ENCODE results near the gene ASAP3. TPM values are rescaled to one million over a fixed set of nuclear protein-coding genes. Genes with fewer than 3 reads are reported as not detected.

Gene ASAP3
- total and polyA plus RNA-seq, 2 of the 4 experiments (the other 2 are of a cell fraction), result 18.6 to 18.8 TPM

DNA sequence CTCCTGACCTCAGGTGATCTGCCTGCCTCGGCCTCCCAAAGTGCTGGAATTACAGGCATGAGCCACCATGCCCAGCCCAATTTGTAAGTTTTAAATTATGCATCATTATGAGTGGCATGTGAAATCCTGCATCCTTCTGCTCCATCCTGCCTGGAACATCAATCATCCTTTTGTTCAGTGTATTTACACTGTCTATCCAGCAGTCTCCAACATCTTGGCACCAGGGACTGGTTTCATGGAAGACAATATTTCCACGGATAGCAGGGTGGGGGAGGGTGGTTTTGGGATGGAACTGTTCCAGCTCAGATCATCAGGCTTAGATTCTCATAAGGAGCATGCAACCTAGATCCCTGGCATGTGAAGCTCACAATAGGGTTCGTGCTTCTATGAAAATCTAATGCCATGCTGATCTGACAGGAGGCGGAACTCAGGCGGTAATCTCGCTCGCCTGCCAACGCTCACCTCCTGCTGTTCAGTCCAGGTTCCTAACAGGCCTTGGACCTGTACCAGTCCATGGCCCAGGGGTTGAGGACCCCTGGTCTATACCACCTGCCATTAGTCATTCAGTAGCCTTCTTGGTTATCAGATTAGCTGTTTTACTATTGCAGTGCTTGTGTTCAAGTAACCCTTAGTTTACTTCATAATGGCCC lies 37.2 kb downstream of the ASAP3 start:
- Histone ChIP-seq H3K56ac (ENCODE audit: extremely low read depth, insufficient read depth, low read length) (no peak overlapping the region), H2BK20ac (ENCODE audit: low read depth, low read length) (no peak overlapping the region), H3K9ac (ENCODE audit: low read depth, low read length) (no peak overlapping the region), H3K27me3 (ENCODE audit: control insufficient read depth, insufficient read depth, low read length) (no peaks in the 10 kb centered on the region), H3K4me2 (ENCODE audit: low read depth, low read length) (no peak overlapping the region), H3K79me1 (ENCODE audit: low read depth in 1 of 2, low read length in 2 of 2) (no peaks in the 10 kb centered on the region; a peak in 1 of 4 replicates), H2BK120ac (ENCODE audit: low read depth, low read length) (no peak overlapping the region), H3K36me3 (ENCODE audit: control insufficient read depth, insufficient read depth, low read length) (peaks cover 30% of the 10 kb centered on the region; the same call in 1 of the 2 replicates), H2AFZ (replicated peaks; ENCODE audit: low read length, poor library complexity) (no peak overlapping the region), H2AK5ac (ENCODE audit: low read depth, low read length) (no peak overlapping the region), H3K9me1 (ENCODE audit: insufficient read depth, low read length) (peaks cover 1% of the 10 kb centered on the region; the same call in 1 of the 2 replicates), H3K4ac (ENCODE audit: low read depth, low read length) (no peak overlapping the region), H3K23ac (ENCODE audit: low read depth, low read length) (no peak overlapping the region), H3K4me3 (ENCODE audit: insufficient read depth, low read depth, low read length) (no peak overlapping the region), H2AK9ac (replicated peaks; ENCODE audit: low read depth, low read length, poor library complexity) (no peak overlapping the region), H4K91ac (ENCODE audit: insufficient read depth, low read depth, low read length) (no peak overlapping the region), H4K5ac (ENCODE audit: low read depth, low read length) (no peak overlapping the region), H3K14ac (replicated peaks; ENCODE audit: low read depth, low read length) (no peak overlapping the region), H3K18ac (ENCODE audit: low read depth, low read length) (no peak overlapping the region), H2BK15ac (ENCODE audit: low read depth, low read length) (no peak overlapping the region), H2BK5ac (ENCODE audit: low read depth, low read length, poor library complexity, severe bottlenecking) (no peak overlapping the region), H4K20me1 (ENCODE audit: insufficient read depth, low read length) (no peaks in the 10 kb centered on the region), H3K9me3 (ENCODE audit: control insufficient read depth, insufficient read depth, low read length) (no peaks in the 10 kb centered on the region), H4K8ac (ENCODE audit: low read depth in 2 of 2, low read length in 2 of 2) (no peak overlapping the region), H3K27ac (ENCODE audit: insufficient read depth, low read length) (no peak overlapping the region), H3K4me1 (ENCODE audit: control insufficient read depth, insufficient read depth, low read length) (peaks cover 3% of the 10 kb centered on the region; the same call in 1 of the 2 replicates)
- CTCF ChIA-PET, result no interaction called here
- TF ChIP-seq CEBPB (IDR thresholded peaks at IDR 0.05; ENCODE audit: low read depth, low read length) (no peak), BHLHE40 (IDR thresholded peaks at IDR 0.05; ENCODE audit: low read depth, low read length) (no peak), RAD21 (IDR thresholded peaks at IDR 0.05; ENCODE audit: low read length) (no peak), MAZ (IDR thresholded peaks at IDR 0.05; ENCODE audit: borderline replicate concordance, low read depth, low read length) (no peak), CHD1 (IDR thresholded peaks at IDR 0.05; ENCODE audit: low read depth, low read length) (no peak), NFE2L2 (IDR thresholded peaks at IDR 0.05; ENCODE audit: low read depth, low read length) (no peak), RFX5 (IDR thresholded peaks at IDR 0.05; ENCODE audit: low read depth, low read length) (no peak), MAFK (IDR thresholded peaks at IDR 0.05; ENCODE audit: low read depth, low read length) (no peak), FOS (IDR thresholded peaks at IDR 0.05; ENCODE audit: low read depth, low read length) (no peak), SMC3 (IDR thresholded peaks at IDR 0.05; ENCODE audit: low read depth, low read length) (no peak), POLR2A (IDR thresholded peaks at IDR 0.05; ENCODE audit: low read depth, low read length) (no peak), MXI1 (IDR thresholded peaks at IDR 0.05; ENCODE audit: borderline replicate concordance, low read depth, low read length) (no peak), RCOR1 (IDR thresholded peaks at IDR 0.05; ENCODE audit: insufficient replicate concordance, low read length) (no peak)
- TF ChIP-seq, protein P1, sequence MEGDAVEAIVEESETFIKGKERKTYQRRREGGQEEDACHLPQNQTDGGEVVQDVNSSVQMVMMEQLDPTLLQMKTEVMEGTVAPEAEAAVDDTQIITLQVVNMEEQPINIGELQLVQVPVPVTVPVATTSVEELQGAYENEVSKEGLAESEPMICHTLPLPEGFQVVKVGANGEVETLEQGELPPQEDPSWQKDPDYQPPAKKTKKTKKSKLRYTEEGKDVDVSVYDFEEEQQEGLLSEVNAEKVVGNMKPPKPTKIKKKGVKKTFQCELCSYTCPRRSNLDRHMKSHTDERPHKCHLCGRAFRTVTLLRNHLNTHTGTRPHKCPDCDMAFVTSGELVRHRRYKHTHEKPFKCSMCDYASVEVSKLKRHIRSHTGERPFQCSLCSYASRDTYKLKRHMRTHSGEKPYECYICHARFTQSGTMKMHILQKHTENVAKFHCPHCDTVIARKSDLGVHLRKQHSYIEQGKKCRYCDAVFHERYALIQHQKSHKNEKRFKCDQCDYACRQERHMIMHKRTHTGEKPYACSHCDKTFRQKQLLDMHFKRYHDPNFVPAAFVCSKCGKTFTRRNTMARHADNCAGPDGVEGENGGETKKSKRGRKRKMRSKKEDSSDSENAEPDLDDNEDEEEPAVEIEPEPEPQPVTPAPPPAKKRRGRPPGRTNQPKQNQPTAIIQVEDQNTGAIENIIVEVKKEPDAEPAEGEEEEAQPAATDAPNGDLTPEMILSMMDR (conservative IDR thresholded peaks at IDR 0.05; ENCODE audit: low read depth, low read length), result no peak
- TF ChIP-seq, protein P2, sequence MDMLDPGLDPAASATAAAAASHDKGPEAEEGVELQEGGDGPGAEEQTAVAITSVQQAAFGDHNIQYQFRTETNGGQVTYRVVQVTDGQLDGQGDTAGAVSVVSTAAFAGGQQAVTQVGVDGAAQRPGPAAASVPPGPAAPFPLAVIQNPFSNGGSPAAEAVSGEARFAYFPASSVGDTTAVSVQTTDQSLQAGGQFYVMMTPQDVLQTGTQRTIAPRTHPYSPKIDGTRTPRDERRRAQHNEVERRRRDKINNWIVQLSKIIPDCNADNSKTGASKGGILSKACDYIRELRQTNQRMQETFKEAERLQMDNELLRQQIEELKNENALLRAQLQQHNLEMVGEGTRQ (IDR thresholded peaks at IDR 0.05; ENCODE audit: low read depth, low read length), result no peak
- TF ChIP-seq, protein P3, sequence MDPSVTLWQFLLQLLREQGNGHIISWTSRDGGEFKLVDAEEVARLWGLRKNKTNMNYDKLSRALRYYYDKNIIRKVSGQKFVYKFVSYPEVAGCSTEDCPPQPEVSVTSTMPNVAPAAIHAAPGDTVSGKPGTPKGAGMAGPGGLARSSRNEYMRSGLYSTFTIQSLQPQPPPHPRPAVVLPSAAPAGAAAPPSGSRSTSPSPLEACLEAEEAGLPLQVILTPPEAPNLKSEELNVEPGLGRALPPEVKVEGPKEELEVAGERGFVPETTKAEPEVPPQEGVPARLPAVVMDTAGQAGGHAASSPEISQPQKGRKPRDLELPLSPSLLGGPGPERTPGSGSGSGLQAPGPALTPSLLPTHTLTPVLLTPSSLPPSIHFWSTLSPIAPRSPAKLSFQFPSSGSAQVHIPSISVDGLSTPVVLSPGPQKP (IDR thresholded peaks at IDR 0.05; ENCODE audit: borderline replicate concordance, low read depth, low read length), result no peak
- intact Hi-C loops (cut with micrococcal nuclease) (no loop called here), dilution Hi-C loops (cut with HindIII; ENCODE audit: low sequenced_read_pairs, unreplicated experiment) (no loop called here), in situ Hi-C loops (cut with MboI; ENCODE audit: low sequenced_read_pairs) (no loop called here)
- BruUV-seq (replicated peaks), result no TSS peak
- DNase-seq, result no peak
- ATAC-seq (ENCODE audit: low read depth), result no peak
- POLR2A ChIA-PET (ENCODE audit: unreplicated experiment), result no interaction called here
- WGBS, 2 experiments (ENCODE audit: extremely low coverage in 2 of 2, insufficient read length in 1 of 2), result 67% methylated on average over 3 of the region's 8 CpGs; no CpG with 5 or more reads in 1 of the 2 experiments
